Dermis microvascular lymphatic vessel endothelial cell (primary cell): Measurements from ENCODE around the gene UPP1. TPM values are rescaled to one million over a fixed set of nuclear protein-coding genes. Genes with fewer than 3 reads are reported as not detected.

Experiments
- DNase-seq, 2 donors: peaks; one replicate each; pipeline versions ENCODE4 v3.0.0 to v3.0.0-alpha.2; 2010; ENCODE audit warnings: low read depth in 2 of 2
- total RNA-seq: library from RNA; depleted of rRNA; stranded (reverse); fragments of >200 nt; gene quantifications from 2 replicates; pipeline ENCODE4 v1.2.1, GENCODE V29; 2014

Gene UPP1
- total RNA-seq, 1 donor from 2014 or later, result 9.1 TPM

DNA sequence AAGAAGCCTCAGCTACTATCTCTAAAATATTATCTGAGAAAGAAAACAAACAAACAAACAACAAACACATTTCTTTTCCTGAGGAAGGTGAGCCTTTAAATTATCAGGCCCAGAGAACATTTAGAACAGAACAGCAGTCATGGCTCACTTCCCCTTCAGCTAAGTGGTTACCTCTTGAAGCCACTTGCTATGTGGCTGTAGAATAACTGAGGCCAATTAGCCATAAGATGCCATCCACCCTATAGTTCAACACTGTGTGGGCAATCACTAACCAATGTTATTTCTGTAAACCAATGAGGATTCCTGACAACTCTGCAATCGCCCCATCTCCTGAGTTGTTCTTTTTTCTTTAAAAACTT, 3.7 kb upstream of the UPP1 start:
- DNase-seq, result no peak

DNA sequence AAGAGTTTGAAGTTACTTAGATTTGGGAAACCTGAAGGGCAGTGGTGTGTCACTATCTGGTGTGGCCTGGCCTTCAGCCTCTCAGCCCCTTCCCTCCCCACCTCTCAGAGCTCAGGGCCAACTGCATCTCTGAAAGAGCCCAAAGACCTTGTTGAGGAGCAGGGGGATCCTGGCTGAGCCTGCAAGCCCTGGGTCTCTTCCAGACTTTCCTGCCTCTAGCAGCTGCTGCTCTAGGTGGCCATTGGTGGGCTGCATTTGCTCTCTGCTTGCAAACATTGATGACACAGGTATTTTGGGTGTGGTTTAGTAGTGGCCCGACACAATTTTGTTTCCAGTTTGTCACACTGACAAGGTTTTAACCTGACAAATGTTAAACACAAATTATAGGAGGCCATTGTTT, 3.1 kb upstream of the UPP1 start:
- DNase-seq, result no peak

DNA sequence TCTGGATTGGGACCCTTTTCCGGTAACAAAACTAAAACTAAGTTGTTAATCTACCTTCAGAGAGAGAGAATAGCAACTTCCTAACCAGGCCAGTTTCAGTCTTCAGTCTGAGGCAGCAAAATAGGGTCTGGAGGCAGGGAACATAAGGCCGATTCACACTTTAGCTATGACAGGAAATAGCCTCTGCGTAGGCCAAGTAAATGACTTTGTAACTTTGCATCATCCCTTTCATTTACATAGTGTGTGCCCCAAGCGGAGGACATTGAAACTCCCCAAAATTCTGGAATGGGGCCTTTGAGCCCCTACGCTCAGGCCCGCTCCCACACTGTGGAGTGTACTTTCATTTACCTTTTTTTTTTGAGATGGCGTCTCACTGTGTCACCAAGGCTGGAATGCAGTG, 1.7 kb upstream of the UPP1 start:
- DNase-seq, result peak; percentile 14 to 63

DNA sequence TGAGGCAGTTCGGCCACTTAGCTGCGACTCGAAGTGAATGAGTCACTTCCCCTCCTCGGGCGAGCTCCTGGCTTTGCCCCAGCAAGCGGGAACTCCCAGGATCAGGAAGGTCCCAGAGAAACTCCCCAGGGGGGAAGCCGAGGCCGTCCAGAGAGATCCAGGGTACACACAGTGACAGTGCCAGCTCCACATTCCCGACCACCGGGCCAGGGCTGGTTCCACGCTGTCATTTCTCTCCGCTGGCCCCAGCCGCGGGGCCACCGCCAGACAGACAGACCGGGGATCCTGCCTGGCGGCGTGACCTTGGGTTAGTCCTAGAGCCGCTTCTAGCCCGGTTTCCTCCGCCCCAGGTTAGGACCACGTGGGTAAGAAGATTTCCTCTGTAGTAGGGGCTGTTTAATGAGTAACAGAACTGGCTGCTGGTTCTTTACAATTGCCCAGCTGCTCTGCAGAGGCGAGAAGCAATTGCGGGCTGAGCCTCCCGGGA, 463 bp upstream of the UPP1 start:
- DNase-seq, result peak; percentile 32 to 91

DNA sequence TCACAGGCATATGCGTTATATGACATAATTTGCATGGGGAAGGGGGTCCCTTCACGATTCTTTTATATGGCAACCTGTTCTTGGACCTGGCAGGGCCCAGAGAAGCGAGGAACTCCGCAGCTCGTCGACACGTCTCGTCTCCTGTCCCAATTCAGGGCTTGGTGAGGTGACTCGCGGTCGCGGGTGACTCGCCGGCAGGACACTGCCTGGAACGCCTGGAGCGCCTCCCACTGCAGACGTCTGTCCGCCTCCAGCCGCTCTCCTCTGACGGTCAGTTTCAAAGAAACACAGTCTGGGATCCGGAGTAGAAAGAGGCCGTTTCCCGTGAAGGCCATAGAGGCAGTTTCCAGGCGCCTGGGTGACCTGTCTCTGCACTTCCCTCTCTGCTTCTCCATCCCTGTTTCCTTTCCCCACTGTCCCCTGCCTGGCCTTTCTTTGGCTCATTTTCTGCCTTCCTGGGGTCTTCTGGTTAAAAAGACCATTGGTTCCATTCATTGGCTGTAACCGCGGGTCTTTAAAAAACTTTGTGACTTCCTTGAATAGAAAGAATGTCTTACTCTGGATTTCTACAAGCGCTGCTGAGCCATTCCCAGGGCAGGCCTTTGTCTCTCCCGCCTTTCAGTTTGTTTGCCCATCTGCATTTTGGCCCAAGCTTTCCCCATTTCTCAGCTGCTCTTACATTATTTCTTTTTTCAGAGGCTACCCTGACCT, 1.2 kb downstream of the UPP1 start:
- peak in 1 of 2 donors; percentile 74 for DNase-seq

DNA sequence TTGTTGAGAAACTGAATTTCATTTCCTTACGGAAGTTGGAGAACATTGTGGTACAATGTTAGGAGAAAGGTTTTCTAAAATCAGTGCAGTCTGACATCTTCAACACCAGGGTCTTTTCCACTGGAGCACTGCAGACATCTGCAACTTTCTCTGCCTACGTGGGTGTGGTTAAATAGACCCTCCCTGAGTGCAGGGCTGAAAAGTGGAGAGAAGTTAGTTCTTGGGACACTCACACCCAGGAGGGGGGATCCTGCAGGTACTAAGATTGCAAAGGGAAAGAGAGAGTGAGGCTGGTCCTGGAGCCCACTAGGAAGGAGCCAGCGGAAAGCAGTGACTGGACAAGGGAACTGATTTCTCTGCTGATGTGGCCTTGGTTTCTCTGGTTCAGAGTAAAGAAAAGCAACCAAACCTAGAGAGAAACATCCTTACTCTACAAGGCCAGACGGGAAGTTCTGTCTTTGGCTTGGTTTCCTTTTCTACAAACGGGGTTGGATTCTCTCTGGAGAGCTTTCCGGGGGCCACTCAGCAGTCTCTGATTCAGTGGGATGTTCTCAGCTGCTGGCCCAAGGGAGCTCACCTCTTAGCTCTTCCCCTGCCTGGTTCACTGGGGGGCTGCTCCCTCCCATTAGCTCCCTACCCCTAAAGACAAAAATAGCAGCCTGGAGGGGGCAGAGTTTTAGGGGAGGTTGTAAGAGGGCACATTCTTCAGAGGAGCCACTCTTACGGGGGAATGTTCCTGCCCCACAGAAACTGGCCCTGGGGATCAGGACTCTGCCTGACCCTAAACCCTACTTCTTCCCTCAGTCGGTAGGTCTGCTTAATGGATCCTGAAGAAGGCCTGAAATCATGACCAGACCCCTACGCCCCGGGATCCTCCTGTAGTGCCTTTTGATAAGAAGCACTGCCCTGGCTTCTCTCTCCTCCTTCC, 2.7 kb downstream of the UPP1 start:
- DNase-seq, result no peak

DNA sequence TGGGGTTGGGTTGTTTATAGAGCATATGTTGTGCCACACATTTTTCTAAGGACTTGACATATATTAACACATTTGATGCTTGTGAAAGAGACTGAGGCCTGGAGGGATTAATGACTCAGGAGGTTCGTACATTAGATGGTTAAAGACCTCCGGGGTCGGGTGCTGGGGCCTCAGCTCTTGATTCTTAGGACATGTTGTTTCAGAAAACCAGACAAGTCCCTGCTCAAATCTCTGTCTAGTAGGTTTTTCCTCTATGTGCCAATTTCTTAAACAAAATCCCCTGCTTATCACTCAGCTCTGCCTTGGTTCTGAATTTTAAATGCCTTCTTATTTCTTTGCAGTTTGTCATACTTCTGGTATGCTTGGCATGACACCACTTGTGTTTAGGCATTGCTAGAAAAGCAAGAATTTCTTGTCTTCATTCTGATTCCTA, 5.8 kb downstream of the UPP1 start:
- no peak for DNase-seq

DNA sequence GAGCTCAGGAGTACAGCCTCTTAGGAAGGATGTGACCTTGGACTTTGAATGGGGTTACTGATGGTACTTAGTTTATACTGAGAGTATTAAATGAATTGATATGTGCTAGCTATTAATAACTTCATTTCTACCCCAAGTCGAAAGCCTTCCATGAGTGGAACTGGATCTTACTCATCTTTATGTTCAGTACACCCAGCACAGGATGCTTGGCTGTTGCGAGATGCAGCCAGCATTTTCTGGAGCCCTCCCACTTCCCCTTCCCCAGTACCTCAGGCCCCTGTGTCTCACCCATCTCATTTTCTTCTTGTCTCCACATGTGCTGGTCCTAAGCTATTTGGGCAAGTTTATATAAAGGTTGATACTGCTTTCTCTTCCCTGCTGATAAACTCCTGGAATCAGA, 7.2 kb downstream of the UPP1 start:
- DNase-seq, result peak in 1 of 2 donors; percentile 23

DNA sequence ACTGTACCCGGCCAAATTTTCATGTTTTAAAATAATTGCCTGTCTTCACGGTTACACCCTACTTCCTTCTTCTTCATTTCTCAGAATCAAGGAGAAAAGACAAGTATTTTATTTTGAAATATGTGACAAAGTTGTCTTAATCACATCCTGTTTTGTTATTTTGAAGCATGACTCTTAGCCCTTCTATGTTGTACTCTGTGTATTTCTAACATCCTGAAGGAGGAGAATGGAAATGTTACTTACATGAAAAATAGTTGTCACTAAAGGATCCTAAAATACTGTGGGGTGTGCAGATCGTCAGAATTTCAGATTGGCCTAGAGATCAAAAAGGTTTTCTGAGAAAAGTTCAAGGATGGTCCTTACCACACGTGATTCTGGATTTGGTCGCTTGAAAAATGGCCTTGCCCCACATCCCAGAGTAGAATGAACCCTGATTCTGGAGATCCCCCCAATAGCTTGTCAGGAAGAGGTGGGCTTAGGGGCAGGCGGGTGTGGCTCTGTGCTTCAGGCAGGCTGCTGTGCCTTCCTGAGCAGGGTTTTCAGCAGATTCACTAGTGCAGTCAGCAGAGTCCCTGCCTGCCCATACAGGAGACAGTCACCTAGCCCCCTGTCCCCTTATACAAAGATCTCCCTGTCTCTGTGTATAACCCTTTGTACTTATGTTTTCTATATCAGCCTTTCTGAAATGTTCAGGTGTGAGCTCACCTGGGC, 8.6 kb downstream of the UPP1 start:
- peak in 1 of 2 donors; percentile 34 for DNase-seq

DNA sequence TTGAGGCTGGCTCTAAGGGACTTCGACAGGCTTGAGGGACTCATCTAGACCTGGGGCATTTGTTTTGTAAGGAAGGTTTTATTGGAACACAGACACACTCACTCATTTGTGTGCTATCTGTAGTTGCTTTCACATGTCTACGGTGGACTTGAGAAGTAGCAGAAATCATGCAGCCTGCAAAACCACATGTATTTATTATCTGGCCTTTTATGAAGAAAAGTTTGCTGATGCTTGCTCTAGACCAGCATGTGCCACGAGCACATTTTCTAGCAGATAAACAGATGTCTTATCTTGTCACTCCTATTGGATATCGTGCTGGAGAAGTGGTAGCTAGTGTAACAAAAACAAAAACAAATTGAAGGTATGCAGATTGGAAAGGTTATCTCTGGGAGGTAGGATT, 9.8 kb downstream of the UPP1 start:
- no peak for DNase-seq

DNA sequence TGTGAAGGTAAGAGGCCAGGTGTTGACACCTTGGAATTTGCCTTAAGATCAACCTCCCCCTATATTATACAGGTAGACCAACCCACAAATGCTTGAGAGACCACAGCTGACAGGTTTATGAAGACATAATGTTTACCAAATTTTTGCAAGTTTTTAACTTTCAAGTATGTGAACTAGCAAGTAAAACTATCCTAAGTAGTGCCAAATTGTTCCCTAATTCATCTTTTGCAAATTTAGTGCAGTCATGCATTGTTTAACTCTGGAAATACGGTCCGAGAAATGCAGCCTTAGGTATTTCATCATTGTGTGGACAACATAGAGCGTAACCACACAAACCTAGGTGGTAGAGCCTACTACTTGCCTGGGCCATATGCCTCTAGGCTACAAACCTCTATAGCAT, 10.7 kb downstream of the UPP1 start:
- no peak for DNase-seq

DNA sequence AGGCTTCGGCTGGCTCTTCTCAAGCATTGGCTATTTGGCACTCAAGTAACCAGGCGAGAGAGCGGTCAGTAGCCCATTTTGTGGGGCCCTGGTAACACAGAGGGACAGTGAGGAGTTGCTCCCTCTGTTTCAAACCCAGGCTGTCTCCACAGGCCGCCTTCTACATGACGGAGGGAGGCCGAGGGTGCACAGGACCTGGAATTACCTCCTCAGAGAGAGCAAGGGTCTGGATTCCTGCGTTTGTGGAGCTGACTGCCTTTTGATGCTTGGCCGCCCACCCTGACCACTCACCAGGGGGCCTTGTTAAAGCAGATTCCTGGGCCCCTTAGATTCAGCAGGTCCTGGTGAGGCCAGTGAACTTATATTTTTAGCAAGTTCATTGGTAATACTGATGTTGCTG, 12.3 kb downstream of the UPP1 start:
- DNase-seq, result no peak

DNA sequence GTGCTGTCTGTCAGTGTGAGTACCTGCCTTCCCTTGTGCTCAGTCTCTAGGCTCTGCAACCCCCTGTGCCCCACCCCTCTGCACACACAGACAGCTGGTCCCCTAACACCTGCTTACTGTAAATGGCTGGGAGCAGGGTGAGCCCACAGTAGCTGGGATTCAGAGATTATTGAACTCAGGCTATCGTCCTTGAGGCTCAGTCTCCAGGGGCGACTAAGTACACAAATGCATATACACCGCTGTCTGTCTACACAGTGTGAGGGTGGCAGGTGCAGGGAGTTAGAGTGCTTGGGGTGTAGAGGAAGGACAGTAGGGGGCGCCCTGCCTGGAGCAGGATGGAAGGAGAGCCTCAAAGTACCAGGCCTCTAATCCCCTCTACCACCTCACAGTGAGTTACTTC, 12.9 kb downstream of the UPP1 start:
- no peak for DNase-seq

DNA sequence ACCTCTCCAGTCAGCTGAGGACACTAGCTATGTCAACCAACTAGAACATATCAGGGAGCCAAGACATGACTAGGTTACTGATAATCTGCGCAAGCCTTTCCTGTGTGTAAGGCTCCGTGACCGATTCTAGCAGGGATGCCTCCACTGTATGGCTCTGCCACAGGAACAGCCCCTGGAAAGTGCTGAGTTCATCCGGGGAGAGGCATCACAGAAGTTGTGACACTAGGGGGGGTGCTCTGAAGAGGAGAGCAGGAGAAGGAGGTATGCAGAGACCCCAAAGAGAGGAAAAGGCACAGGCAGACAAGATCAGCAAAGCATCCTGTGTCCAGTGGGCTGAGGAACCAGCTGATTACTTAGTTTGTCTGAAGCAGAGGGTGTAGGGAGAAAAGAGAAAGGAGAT, 13.5 kb downstream of the UPP1 start:
- no peak for DNase-seq

DNA sequence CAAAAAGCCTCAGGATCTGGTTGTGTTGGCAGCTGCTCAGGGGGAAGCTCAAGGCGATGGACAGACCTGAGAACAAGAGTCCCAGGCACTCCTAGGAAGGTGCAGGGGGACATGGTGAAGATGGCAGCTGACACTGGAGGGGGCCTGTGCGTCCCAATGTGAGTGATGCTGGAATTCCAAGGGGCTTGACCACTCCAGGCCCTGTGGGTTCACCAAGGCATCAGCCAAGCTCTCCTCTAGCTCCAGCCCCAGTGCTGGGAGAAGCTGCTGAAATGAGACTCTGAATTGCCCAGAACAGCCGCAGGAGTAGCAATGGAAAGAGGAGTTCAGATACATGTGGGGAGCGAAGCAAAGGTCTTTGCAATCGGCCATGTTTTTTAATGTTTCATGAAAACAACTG, 16.0 kb downstream of the UPP1 start:
- no peak for DNase-seq

DNA sequence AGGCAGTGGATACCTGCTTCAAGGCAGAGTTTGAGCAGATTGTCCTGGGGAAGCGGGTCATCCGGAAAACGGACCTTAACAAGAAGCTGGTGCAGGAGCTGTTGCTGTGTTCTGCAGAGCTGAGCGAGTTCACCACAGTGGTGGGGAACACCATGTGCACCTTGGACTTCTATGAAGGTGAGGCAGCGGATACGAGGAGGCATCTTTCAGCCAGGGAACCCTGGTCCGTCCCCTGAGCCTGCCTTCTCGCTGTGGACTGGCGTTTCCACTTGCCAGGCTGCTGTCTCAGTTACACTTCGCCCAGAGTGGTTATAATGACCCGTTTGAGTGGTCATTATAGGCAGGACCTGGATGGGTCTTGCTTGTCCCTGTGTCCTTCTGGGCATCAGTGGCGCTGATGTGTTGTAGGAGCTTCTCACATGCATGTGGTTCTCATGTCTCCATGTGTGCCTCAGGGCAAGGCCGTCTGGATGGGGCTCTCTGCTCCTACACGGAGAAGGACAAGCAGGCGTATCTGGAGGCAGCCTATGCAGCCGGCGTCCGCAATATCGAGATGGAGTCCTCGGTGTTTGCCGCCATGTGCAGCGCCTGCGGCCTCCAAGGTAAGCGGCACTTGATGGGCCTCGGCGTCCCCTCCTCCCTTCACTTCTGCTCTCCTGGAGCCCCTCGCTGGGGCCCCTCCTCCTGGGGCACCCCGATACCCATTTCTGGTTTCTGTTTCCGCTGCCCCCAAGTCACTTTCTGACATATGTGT, 18.0 kb downstream of the UPP1 start:
- no peak for DNase-seq

DNA sequence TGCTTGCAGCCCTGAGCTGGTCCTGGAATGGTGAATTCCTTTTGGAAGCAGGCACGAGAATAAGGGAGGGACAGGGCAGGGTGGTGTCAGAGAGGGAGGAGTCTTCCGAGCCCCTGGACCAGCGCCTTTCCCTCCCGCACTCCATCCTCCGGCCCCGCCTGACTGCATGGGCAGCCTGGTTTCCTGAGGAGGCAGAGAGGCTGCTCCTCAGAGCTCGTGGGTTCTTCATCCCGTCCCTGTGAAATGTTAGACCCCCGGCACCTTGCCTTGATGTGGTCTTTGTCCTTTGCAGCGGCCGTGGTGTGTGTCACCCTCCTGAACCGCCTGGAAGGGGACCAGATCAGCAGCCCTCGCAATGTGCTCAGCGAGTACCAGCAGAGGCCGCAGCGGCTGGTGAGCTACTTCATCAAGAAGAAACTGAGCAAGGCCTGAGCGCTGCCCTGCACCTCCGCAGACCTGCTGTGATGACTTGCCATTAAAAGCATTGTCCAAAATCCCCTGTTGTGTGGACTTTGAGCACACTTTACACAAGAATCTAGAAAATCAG, 18.9 kb downstream of the UPP1 start:
- no peak for DNase-seq

DNA sequence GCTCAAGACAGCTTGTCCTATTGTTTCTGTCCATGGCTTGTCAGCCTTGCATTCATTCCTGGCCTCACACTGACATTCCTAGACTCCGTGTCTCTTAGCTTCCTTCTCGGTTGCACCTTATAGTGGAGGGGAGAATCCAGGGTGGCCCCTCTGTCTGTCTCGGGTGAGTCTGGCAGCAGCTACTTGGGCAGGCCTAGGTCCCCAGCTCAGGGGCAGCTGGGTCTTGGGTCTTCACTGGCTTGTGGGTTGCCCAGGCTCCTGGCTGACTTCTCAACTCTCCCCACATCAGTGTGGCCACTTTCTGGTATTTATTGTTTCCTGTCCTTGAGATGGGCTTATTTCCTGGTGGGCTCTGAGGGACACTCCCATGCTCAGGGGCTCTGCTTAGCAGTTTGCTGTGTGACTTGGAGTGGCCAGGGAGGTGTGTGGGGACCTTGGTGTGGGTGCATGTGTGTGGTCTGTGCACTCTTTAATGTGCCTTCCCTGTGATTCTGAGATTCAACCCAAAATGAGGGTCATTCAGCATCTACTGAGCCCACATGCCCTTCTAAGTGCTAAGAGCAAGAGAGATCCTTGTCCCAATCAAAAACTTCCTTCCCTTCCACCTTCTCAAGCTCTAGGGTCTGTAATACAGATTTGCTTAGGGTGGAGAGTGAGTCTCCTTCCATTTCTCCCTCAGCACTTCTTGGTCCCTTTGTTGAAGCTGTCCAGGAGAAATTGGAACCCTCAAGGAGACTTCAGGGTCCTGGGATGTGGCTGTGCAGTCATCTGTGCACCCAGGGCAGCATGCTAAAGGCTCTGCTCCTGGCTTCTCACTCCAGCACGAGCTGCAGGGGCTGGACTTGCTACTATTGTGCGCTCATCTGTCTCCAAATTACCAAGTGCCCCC, 20.1 kb downstream of the UPP1 start:
- DNase-seq, result no peak

DNA sequence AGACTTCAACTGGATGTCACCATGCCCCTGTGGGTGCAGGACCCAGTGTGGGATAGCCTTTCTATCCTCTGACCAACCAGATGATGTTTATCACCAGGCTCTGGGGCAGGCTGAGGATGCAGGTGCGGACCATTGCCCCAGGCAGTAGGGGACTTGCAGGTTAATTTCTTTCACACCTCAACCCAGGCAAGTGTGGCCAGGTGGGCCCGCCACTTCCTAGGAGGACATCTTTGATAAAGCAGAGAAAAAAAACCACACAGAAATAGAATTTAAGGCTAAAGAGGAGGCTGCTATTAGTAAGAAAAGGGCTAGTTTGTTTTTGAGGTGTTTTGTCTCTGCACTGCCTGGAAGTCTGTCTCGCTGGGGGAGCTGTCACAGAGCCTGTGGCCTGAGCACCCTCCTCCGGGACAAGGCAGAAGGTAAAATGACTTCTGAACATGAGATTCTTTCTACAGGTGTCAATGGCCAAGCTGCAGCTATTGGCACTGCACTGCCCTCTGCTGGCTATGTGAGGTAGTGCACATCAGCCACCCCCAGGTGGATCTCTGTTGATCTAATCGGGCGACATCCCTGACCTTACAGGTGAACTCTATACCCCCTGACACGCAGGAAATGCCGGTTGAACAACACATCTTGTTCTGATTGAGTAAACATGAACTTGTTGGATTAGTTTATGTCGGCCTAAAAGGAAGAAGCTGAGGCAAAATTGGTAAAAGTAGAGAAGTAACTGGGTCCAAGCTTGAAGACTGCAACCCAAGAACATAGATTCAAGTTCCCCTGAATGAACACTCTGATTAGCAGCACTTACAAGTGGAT, 21.0 kb downstream of the UPP1 start:
- peak; percentile 29 to 57 for DNase-seq
